Endodermal cell (in vitro differentiated cells): ENCODE results near the gene CD300C. TPM values are rescaled to one million over a fixed set of nuclear protein-coding genes. Genes with fewer than 3 reads are reported as not detected.
A peak's percentile ranks its signal among the peaks of the same experiment; 100 is the strongest.

ENCODE experiments used
- DNase-seq: peaks from one replicate; pipeline ENCODE4 v3.0.0-alpha.2; 2017
- H3K27ac ChIP-seq: 2 replicates; pipeline ENCODE4 v1.5.1; 2013; ENCODE audit warnings: mild to moderate bottlenecking, low read depth, low read length, moderate library complexity
- H3K27me3 ChIP-seq: 2 replicates; pipeline ENCODE4 v1.6.1; 2013; ENCODE audit warnings: mild to moderate bottlenecking, low read length, moderate library complexity; ENCODE audit not compliant: insufficient read depth, control insufficient read depth, poor library complexity, severe bottlenecking
- H3K36me3 ChIP-seq: 2 replicates; pipeline ENCODE4 v1.7.0; 2013; ENCODE audit warnings: mild to moderate bottlenecking, low read length, moderate library complexity; ENCODE audit not compliant: control insufficient read depth, insufficient read depth
- H3K4me1 ChIP-seq: one replicate; pipeline ENCODE4 v1.7.0; 2013; ENCODE audit warnings: low read length; ENCODE audit not compliant: control insufficient read depth, insufficient read depth
- H3K4me3 ChIP-seq: 2 replicates; pipeline ENCODE4 v1.5.1; 2013; ENCODE audit warnings: mild to moderate bottlenecking, low read length, moderate library complexity
- H3K9ac ChIP-seq: 2 replicates; pipeline ENCODE4 v1.6.1; 2013; ENCODE audit warnings: mild to moderate bottlenecking, low read length, moderate library complexity; ENCODE audit not compliant: poor library complexity, severe bottlenecking; ENCODE audit errors: extremely low read depth
- H3K9me3 ChIP-seq: 2 replicates; pipeline ENCODE4 v1.6.1; 2013; ENCODE audit warnings: mild to moderate bottlenecking, low read length, moderate library complexity; ENCODE audit not compliant: control insufficient read depth
- H3K27ac Mint-ChIP-seq: 2 replicates; pipeline ENCODE4 v1.8.0; 2020; ENCODE audit warnings: mixed read lengths
- H3K27me3 Mint-ChIP-seq: 2 replicates; pipeline ENCODE4 v1.8.0; 2021; ENCODE audit warnings: mild to moderate bottlenecking, mixed read lengths; ENCODE audit not compliant: insufficient read depth
- H3K36me3 Mint-ChIP-seq: 2 replicates; pipeline ENCODE4 v1.8.0; 2020; ENCODE audit warnings: low read depth, mixed read lengths
- H3K4me1 Mint-ChIP-seq: 2 replicates; pipeline ENCODE4 v1.8.0; 2020; ENCODE audit warnings: mixed read lengths
- H3K4me3 Mint-ChIP-seq: 2 replicates; pipeline ENCODE4 v1.8.0; 2020; ENCODE audit warnings: mild to moderate bottlenecking, moderate library complexity, mixed read lengths
- H3K9me3 Mint-ChIP-seq: 2 replicates; pipeline ENCODE4 v1.8.0; 2020; ENCODE audit warnings: mild to moderate bottlenecking, mixed read lengths
- WGBS, 2 experiments: methylation state at CpG; one replicate each; pipeline versions ENCODE4 v1.1.5 to v1.1.7; 2013; ENCODE audit warnings: missing lambda C conversion rate in 2 of 2, mixed read lengths in 1 of 2; ENCODE audit not compliant: insufficient coverage in 1 of 2, insufficient read length in 1 of 2; 5-methylcytosine and 5-hydroxymethylcytosine counted together
- total RNA-seq, 2 donors: library from RNA; stranded (reverse); fragmentation: NEBNext Ultra II Directional in 1 of 2; extraction: Animal tissue kit (Norgen Biotek cat#: 25700) in 1 of 2; gene quantifications; 2 replicates in 1 of 2; 3 replicates in 1 of 2; pipeline ENCODE4 v1.2.1, GENCODE V29; 2021
- TF ChIP-seq, protein P1 (sequence below): fragments of 200-600 bp; sonication (generic); conservative IDR thresholded peaks from 2 replicates; pipeline ENCODE4 v1.5.0; 2021; ENCODE audit warnings: antibody characterized with exemption, mild to moderate bottlenecking

CD300C gene
- total RNA-seq, 2 donors from 2014 or later: not detected

DNA sequence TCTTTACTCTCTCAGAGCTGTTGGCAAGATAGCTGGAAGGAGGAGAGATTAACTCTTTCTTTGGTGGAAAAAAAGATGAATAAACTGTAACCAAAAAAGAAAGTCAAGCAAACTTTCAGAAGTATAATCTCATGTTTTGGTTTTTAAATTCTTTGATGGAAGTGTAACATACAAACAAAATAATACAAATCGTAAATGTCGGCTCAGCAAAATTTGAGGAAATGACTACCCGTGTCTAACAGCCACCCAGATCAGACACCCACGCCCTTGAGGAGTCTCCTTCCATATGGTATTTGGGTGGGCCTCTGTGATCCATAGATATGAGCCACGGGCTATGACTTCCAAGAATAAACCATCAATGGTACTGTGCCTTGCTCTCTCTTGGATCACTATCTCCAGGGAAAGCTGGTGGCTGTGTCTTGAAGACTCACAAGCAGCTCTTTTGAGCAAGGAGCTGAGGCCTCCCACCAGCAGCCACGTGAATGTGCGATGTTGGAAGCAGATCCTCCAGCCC is 9.6 kb upstream of the CD300C start:
- Histone ChIP-seq H3K36me3 (no peaks in the 10 kb centered on the region), H3K4me3 (no peak overlapping the region), H3K9ac (no peak overlapping the region), H3K27ac (no peak overlapping the region), H3K4me1 (no peaks in the 10 kb centered on the region), H3K9me3 (peaks cover 13% of the 10 kb centered on the region), H3K27me3 (no peaks in the 10 kb centered on the region)
- no peaks in the 10 kb centered on the region for H3K36me3 Mint-ChIP-seq
- DNase-seq: peak; percentile 22
- 93 to 98% methylated on average over 7 of the region's 7 CpGs for WGBS, 2 experiments
- H3K27me3 Mint-ChIP-seq: peaks cover 8% of the 10 kb centered on the region
- no peak overlapping the region for H3K27ac Mint-ChIP-seq
- TF ChIP-seq, protein P1, sequence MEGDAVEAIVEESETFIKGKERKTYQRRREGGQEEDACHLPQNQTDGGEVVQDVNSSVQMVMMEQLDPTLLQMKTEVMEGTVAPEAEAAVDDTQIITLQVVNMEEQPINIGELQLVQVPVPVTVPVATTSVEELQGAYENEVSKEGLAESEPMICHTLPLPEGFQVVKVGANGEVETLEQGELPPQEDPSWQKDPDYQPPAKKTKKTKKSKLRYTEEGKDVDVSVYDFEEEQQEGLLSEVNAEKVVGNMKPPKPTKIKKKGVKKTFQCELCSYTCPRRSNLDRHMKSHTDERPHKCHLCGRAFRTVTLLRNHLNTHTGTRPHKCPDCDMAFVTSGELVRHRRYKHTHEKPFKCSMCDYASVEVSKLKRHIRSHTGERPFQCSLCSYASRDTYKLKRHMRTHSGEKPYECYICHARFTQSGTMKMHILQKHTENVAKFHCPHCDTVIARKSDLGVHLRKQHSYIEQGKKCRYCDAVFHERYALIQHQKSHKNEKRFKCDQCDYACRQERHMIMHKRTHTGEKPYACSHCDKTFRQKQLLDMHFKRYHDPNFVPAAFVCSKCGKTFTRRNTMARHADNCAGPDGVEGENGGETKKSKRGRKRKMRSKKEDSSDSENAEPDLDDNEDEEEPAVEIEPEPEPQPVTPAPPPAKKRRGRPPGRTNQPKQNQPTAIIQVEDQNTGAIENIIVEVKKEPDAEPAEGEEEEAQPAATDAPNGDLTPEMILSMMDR: no peak
- no peaks in the 10 kb centered on the region for H3K4me1 Mint-ChIP-seq
- peaks cover 31% of the 10 kb centered on the region for H3K9me3 Mint-ChIP-seq
- H3K4me3 Mint-ChIP-seq: no peak overlapping the region

DNA sequence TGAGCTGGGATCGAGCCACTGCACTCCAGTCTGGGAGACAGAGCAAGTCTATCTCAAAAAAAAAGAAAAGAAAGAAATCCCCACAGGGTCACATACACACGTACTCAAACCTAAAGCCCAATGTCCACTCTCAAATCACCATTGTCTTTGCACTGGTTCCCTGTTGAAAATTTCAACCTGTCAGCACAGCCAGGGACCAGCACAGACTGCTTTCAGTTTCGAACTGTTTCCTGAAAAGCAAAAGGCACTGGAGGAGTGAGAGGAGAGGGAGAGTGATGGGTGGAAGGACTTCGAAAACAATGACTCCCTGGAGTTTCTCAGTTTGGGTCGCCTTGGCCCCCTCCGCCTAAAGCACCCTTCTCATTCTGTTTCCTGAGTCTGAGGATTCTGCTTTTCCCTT is 9.0 kb upstream of the CD300C start:
- Histone ChIP-seq H3K27ac (no peak overlapping the region), H3K9me3 (peaks cover 13% of the 10 kb centered on the region), H3K4me3 (no peak overlapping the region), H3K36me3 (no peaks in the 10 kb centered on the region), H3K9ac (no peak overlapping the region), H3K4me1 (no peaks in the 10 kb centered on the region), H3K27me3 (no peaks in the 10 kb centered on the region)
- Mint-ChIP-seq H3K9me3 (peaks cover 31% of the 10 kb centered on the region), H3K36me3 (no peaks in the 10 kb centered on the region), H3K4me1 (no peaks in the 10 kb centered on the region), H3K27ac (no peak overlapping the region), H3K4me3 (no peak overlapping the region), H3K27me3 (peaks cover 9% of the 10 kb centered on the region)
- DNase-seq: peak; percentile 20
- TF ChIP-seq, protein P1: no peak
- WGBS, 2 experiments: 86 to 100% methylated on average over 2 to 6 of the region's 6 CpGs

DNA sequence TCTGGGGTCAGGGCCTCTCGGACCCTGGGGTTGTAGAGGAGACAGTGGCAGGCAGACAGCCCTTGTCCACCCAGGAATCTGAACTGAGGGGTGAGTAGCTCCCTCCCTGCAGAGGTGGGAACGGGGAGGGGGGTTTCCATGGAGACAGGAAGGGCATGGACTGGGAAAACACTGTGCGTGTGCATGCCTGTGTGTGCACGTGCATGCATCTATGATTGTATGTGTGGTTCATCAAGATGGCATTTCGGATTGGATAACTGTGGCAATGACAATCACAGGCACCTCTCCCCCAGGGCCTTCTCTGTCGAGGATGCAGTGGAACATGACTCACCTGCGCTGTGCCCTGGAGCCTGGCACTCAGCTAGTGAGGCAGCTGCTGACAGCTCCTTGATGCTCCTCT is 6.1 kb upstream of the CD300C start:
- no peaks in the 10 kb centered on the region for H3K9me3 ChIP-seq
- no peaks in the 10 kb centered on the region for H3K4me1 Mint-ChIP-seq
- H3K4me1 ChIP-seq: no peaks in the 10 kb centered on the region
- H3K27ac ChIP-seq: peak overlapping the region; percentile 3
- no peaks in the 10 kb centered on the region for H3K27me3 ChIP-seq
- peaks cover 9% of the 10 kb centered on the region for H3K9me3 Mint-ChIP-seq
- no peaks in the 10 kb centered on the region for H3K36me3 Mint-ChIP-seq
- TF ChIP-seq, protein P1: no peak
- no peak for DNase-seq
- no peak overlapping the region for H3K4me3 ChIP-seq
- H3K27ac Mint-ChIP-seq: no peak overlapping the region
- 63 to 72% methylated on average over 5 to 7 of the region's 7 CpGs for WGBS, 2 experiments
- peaks cover 9% of the 10 kb centered on the region for H3K27me3 Mint-ChIP-seq
- H3K9ac ChIP-seq: no peak overlapping the region
- H3K4me3 Mint-ChIP-seq: no peak overlapping the region
- H3K36me3 ChIP-seq: no peaks in the 10 kb centered on the region
